Stimulated activated CD4-positive, alpha-beta T cell treated with anti-CD3 and anti-CD28 coated beads, Interleukin-4, amount 100 ng/mL, for 48 hours (primary cell): ENCODE measurements around the gene RNF19B.

Experiments
- DNase-seq, 2 donors: peaks; one replicate each; pipeline ENCODE4 v3.0.0-alpha.2; 2020; ENCODE audit warnings: low read depth in 2 of 2

The RNF19B gene

DNA sequence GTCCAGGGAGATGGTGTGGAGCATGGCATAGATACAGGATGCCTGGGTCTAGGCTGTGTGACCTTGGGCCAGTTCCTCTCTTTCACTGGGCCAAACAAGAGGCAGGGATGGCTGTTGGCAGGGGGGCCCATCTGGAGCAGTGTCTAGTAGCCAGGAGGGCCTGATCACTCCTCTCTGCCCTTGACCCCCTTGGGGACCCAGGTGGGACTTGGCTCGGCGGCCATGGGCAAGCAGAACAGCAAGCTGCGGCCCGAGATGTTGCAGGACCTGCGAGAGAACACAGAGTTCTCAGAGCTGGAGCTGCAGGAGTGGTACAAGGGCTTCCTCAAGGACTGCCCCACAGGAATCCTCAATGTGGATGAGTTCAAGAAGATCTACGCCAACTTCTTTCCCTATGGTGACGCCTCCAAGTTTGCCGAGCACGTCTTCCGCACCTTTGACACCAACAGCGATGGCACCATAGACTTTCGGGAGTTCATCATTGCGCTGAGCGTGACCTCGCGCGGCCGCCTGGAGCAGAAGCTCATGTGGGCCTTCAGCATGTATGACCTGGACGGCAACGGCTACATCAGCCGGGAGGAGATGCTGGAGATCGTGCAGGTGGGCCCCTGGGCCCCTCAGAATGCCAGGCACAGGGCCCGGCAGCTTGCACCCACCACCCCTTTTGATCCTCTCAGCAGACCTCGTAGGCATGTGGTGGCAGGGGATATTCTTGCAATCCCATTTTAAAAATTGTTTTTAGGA, 75.8 kb downstream of the RNF19B start:
- no peak for DNase-seq

DNA sequence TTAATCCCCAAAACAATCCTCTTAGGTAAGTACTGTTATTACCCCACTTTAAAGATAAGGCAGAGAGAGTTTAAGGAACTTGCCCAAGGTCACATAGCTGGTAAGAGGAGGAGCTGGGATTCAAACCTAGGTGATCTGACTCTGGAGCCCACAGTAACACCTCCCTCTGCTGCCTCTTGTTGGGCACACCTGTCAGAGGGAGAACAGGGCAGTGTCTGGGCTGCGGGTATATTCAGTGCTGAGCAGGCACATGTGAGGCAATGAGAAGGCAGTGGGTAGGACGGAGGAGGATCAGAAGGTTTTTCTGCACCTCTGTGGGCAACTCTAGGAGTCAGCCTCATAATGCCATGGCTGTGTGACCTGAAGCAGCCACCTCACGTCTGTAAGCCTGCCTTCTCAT, 76.5 kb downstream of the RNF19B start:
- DNase-seq, result no peak

DNA sequence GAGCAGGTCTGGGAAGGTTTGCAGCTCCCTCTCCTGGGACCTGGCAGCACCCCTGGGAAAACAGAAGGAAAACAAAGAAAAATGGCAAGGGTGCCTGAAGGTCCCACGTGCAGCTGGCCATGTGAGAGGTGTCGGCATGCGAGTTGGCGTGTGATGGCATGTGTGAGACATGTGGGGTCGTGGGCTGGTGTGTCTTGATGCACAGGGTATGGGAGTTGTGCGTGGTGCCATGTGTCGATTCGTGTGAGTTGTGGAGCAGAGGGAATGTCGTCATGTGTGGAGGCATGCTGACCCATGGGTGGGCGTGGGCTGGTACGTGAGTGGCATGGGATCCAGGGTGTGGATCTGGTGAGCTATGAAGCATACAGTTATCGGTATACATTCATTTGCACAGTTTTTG, 77.0 kb downstream of the RNF19B start:
- DNase-seq, result no peak

DNA sequence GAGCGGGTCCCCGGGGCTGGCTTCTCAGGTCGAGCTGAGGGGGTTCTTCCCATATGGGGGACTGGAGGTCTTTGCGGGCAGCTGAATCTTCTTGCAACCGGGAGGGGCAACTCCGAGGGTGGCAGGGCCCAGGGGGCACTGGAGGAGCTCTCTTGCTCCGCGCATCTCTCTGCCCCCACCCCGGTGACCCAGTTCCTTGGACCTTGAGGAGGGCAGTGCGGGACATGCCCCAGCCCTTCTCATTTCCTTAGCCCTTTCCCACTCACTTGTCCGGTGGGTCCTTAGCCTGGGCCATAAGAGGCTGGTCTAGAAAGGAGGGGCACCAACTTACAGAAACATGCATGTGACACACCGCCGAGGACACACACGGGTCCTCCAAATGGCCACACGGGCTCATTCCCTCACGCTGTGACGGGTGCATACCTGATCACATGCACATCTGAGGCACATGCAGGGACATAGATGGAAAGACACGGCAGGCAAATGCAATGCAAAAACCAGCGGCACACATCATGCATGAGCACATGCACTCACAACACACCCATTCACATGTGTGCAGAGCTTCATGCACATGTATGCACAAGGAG, 77.7 kb downstream of the RNF19B start:
- DNase-seq, result no peak
